HCT116 (cell line): ENCODE results near the gene MAN1A1. TPM values are rescaled to one million over a fixed set of nuclear protein-coding genes. Genes with fewer than 3 reads are reported as not detected.

Experiments
- ATAC-seq: fragments of 200-7000 bp; cut with Tn5 transposase; 2 replicates; pipeline ENCODE4 v1.9.1; 2020; ENCODE audit warnings: mild to moderate bottlenecking, moderate library complexity
- BruUV-seq: library from RNA; stranded (reverse); fragments of 400-500 nt; replicated peaks from 2 replicates; lab custom pipeline; 2021; lab: Mats Ljungman, UMichigan
- CTCF ChIA-PET: fragments of 300-600 bp; sonication (Branson Sonifier 250); formaldehyde crosslinking; loops from one replicate; lab custom pipeline; 2021; ENCODE audit warnings: antibody characterized with exemption; lab: Charles Lee
- POLR2A ChIA-PET: fragments of 300-600, 350-600 bp; sonication (Branson Sonifier 250); formaldehyde crosslinking; loops from one replicate; lab custom pipeline; 2021; ENCODE audit warnings: antibody characterized with exemption; lab: Charles Lee
- RAD21 ChIA-PET, 2 experiments: fragments of 300-600 bp; sonication (Branson Sonifier 250); formaldehyde crosslinking; loops; one replicate each; lab custom pipeline; 2023; ENCODE audit warnings: low total read pairs in 2 of 2; ENCODE audit not compliant: uncharacterized antibody in 2 of 2, unreplicated experiment in 2 of 2, low non-redundant PET in 1 of 2; lab: Charles Lee
- DNase-seq: peaks from one replicate; pipeline ENCODE4 v3.0.0-alpha.2; 2010; ENCODE audit warnings: low read depth, low spot score
- H2AFZ ChIP-seq: fragments of 200-600 bp; shearing (Covaris generic), sonication (generic); 2 replicates; pipeline ENCODE4 v1.6.1; 2017; ENCODE audit warnings: low read depth, mixed run types, mixed read lengths, antibody characterized with exemption, low read length; ENCODE audit not compliant: poor library complexity, severe bottlenecking
- H3K27ac ChIP-seq: 2 replicates; pipeline ENCODE4 v1.5.1; 2012; ENCODE audit warnings: low read depth, low read length
- H3K27me3 ChIP-seq: fragments of 200-600 bp; sonication (generic); 2 replicates; pipeline ENCODE4 v1.6.1; 2016; ENCODE audit warnings: mixed run types, low read length, mixed read lengths; ENCODE audit not compliant: insufficient read depth
- H3K36me3 ChIP-seq, 2 experiments: fragments of 200-500 bp in 1 of 2; fragments of 200-600 bp in 1 of 2; sonication (Bioruptor generic) in 1 of 2; sonication (generic) in 1 of 2; 2 replicates each; pipeline versions ENCODE4 v1.5.1 to v1.6.1; 2014 to 2016; ENCODE audit warnings: low read length in 2 of 2, inconsistent platforms in 1 of 2, mixed read lengths in 1 of 2, mixed run types in 1 of 2; ENCODE audit not compliant: insufficient read depth in 2 of 2, control insufficient read depth in 1 of 2
- H3K4me1 ChIP-seq, 2 experiments: fragments of 200-600 bp in 1 of 2; sonication (generic) in 1 of 2; 2 replicates each; pipeline versions ENCODE4 v1.5.1 to v1.6.1; 2012 to 2017; ENCODE audit warnings: low read length in 2 of 2, inconsistent platforms in 1 of 2, mild to moderate bottlenecking in 1 of 2, mixed read lengths in 1 of 2, mixed run types in 1 of 2, moderate library complexity in 1 of 2; ENCODE audit not compliant: insufficient read depth in 2 of 2, control insufficient read depth in 1 of 2
- H3K4me2 ChIP-seq: fragments of 200-600 bp; sonication (generic); 2 replicates; pipeline ENCODE4 v1.6.1; 2017; ENCODE audit warnings: mixed run types, low read length, mixed read lengths
- H3K4me3 ChIP-seq, 2 experiments: fragments of 200-600 bp in 1 of 2; sonication (generic) in 1 of 2; replicated peaks in 1 of 2; 2 replicates each; pipeline ENCODE4 v1.5.1; 2011 to 2016; ENCODE audit warnings: low read length in 2 of 2, control low read depth in 1 of 2, low read depth in 1 of 2, mild to moderate bottlenecking in 1 of 2, mixed read lengths in 1 of 2, mixed run types in 1 of 2
- H3K79me2 ChIP-seq: fragments of 200-600 bp; sonication (generic); 2 replicates; pipeline ENCODE4 v1.6.1; 2017; ENCODE audit warnings: mild to moderate bottlenecking, mixed run types, low read length, moderate library complexity, mixed read lengths; ENCODE audit not compliant: insufficient read depth
- H3K9ac ChIP-seq: fragments of 200-600 bp; sonication (generic); 2 replicates; pipeline ENCODE4 v1.6.1; 2016; ENCODE audit warnings: low read length, mixed read lengths
- H3K9me2 ChIP-seq: fragments of 200-600 bp; sonication (generic), shearing (Covaris generic); 2 replicates; pipeline ENCODE4 v1.6.1; 2017; ENCODE audit warnings: mixed run types, mild to moderate bottlenecking, moderate library complexity; ENCODE audit not compliant: insufficient read depth
- H3K9me3 ChIP-seq, 2 experiments: fragments of 200-500 bp in 1 of 2; fragments of 200-600 bp in 1 of 2; sonication (Bioruptor generic) in 1 of 2; sonication (generic) in 1 of 2; 2 replicates each; pipeline ENCODE4 v1.6.1; 2014 to 2017; ENCODE audit warnings: low read length in 2 of 2, mixed read lengths in 2 of 2, inconsistent platforms in 1 of 2, low read depth in 1 of 2, mild to moderate bottlenecking in 1 of 2, mixed run types in 1 of 2, moderate library complexity in 1 of 2; ENCODE audit not compliant: control insufficient read depth in 1 of 2, insufficient read depth in 1 of 2
- H4K20me1 ChIP-seq: fragments of 200-600 bp; sonication (generic), shearing (Covaris generic); 2 replicates; pipeline ENCODE4 v1.6.1; 2017; ENCODE audit warnings: mixed run types, mild to moderate bottlenecking, moderate library complexity; ENCODE audit not compliant: insufficient read depth
- CBX3 ChIP-seq: IDR thresholded peaks from 2 replicates; pipeline ENCODE4 v1.6.1; 2012; ENCODE audit warnings: low read depth
- EGR1 ChIP-seq: IDR thresholded peaks from 2 replicates; pipeline ENCODE4 v1.6.1; 2012; ENCODE audit warnings: low read depth
- ELF1 ChIP-seq: IDR thresholded peaks from 2 replicates; pipeline ENCODE4 v1.6.1; 2012; ENCODE audit warnings: low read depth, borderline replicate concordance
- EZH2 ChIP-seq: fragments of 200-600 bp; sonication (generic); IDR thresholded peaks from 2 replicates; pipeline ENCODE4 v1.6.1; 2017; ENCODE audit warnings: antibody characterized with exemption, mixed run types
- JUND ChIP-seq: IDR thresholded peaks from 2 replicates; pipeline ENCODE4 v1.6.1; 2012
- POLR2A ChIP-seq: IDR thresholded peaks from 2 replicates; pipeline ENCODE4 v1.7.0; 2011; ENCODE audit warnings: borderline replicate concordance; ENCODE audit not compliant: insufficient read depth, insufficient read length; ENCODE audit errors: extremely low read depth
- POLR2AphosphoS5 ChIP-seq: IDR thresholded peaks from 2 replicates; pipeline ENCODE4 v1.6.1; 2011; ENCODE audit warnings: mild to moderate bottlenecking, low read depth, low read length, moderate library complexity
- RAD21 ChIP-seq: IDR thresholded peaks from 2 replicates; pipeline ENCODE4 v1.6.1; 2012; ENCODE audit warnings: low read depth, mild to moderate bottlenecking
- SIN3A ChIP-seq: IDR thresholded peaks from 2 replicates; pipeline ENCODE4 v1.6.1; 2012; ENCODE audit warnings: low read depth
- SRF ChIP-seq: IDR thresholded peaks from 2 replicates; pipeline ENCODE4 v1.6.1; 2012; ENCODE audit warnings: low read depth
- ZFX ChIP-seq: fragments of 450-650 bp; IDR thresholded peaks from 2 replicates; pipeline ENCODE4 v1.6.1; 2017
- intact Hi-C: fragments of 100-400 bp; cut with micrococcal nuclease; formaldehyde crosslinking; loops from 2 replicates; pipeline ENCODE4 v1.10.0; 2022
- total RNA-seq: library from RNA; stranded (reverse); gene quantifications from one replicate; pipeline ENCODE4 v1.2.1, GENCODE V29; 2021; ENCODE audit not compliant: unreplicated experiment
- TF ChIP-seq, protein P1 (sequence below): IDR thresholded peaks from 2 replicates; pipeline ENCODE4 v1.6.1; 2012
- TF ChIP-seq, protein P2 (sequence below), 3 experiments: fragments of 200-600 bp in 1 of 3; sonication (generic) in 1 of 3; IDR thresholded peaks in 2 of 3; conservative IDR thresholded peaks in 1 of 3; 2 replicates each; pipeline ENCODE4 v1.5.1; 2012 to 2017; ENCODE audit warnings: low read depth in 2 of 3, low read length in 2 of 3, antibody characterized with exemption in 1 of 3, borderline replicate concordance in 1 of 3, control low read depth in 1 of 3, mild to moderate bottlenecking in 1 of 3, mixed read lengths in 1 of 3, mixed run types in 1 of 3, moderate library complexity in 1 of 3; ENCODE audit not compliant: insufficient read depth in 1 of 3
- TF ChIP-seq, protein P3 (sequence below): IDR thresholded peaks from 2 replicates; pipeline ENCODE4 v1.6.1; 2012

MAN1A1 gene
- total RNA-seq, 1 experiment from 2014 or later: 46.0 TPM

DNA sequence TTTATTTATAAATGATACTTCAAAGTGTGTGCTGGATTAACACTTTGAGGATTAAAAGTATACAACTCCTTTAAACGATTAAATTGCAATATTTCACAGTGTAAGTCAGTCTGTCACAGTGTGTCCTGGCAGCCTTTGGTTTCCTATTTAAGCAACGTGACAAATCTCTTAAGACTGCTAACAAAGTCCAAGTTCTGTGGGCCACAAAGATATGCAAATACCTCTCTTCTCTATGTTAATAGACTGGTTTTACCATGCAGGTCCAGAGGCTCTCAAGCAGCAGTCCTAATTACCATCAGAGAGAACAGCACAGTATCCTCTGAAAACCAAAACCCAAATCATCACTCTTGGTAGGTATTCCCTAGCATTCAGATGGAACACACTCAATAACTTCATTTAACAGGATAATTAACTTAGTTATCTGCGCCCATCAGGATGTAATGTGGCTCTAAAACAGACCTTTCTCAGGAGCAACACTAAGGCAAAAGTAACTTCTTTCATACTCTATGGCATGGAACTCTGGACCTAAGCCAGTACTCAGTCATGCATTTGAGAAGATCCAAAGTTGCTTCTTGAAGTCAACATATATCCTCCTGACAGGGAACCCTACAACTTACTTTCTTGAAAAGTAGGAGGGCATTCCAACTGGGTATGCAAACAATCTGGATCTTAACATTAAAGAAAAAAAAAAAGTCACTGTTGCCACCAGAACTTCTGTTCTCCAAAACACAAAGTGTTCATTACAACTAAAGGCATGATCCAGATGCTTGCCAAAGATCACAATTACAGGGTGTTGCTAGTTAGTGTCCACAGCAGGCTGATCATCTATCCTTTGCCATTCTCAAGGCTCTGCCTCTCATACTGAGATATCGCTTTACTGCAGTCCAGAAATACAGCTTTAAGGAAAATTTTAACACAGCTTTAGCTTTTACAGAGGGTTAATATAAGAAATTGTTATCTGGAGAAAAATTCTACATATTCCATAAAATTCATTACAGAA, 53.2 kb downstream of the MAN1A1 start:
- RAD21 ChIA-PET: no interaction called here
- no peaks in the 10 kb centered on the region for H3K9me3 ChIP-seq
- intact Hi-C loops: no loop called here
- no peak overlapping the region for H3K9ac ChIP-seq
- no peak overlapping the region for H2AFZ ChIP-seq
- no peaks in the 10 kb centered on the region for H3K27me3 ChIP-seq
- no peak overlapping the region for H3K4me3 ChIP-seq
- H3K79me2 ChIP-seq: no peaks in the 10 kb centered on the region
- POLR2A ChIA-PET: no interaction called here
- H3K9me2 ChIP-seq: no peaks in the 10 kb centered on the region; the same call in 1 of the 2 replicates
- CTCF ChIA-PET: no interaction called here
- no peaks in the 10 kb centered on the region for H4K20me1 ChIP-seq
- H3K4me1 ChIP-seq: no peaks in the 10 kb centered on the region
- ATAC-seq: no peak
- no peak for DNase-seq
- H3K4me2 ChIP-seq: no peak overlapping the region
- BruUV-seq: no TSS peak
- TF ChIP-seq, protein P1, sequence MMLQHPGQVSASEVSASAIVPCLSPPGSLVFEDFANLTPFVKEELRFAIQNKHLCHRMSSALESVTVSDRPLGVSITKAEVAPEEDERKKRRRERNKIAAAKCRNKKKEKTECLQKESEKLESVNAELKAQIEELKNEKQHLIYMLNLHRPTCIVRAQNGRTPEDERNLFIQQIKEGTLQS: no peak
- TF ChIP-seq, protein P2, sequence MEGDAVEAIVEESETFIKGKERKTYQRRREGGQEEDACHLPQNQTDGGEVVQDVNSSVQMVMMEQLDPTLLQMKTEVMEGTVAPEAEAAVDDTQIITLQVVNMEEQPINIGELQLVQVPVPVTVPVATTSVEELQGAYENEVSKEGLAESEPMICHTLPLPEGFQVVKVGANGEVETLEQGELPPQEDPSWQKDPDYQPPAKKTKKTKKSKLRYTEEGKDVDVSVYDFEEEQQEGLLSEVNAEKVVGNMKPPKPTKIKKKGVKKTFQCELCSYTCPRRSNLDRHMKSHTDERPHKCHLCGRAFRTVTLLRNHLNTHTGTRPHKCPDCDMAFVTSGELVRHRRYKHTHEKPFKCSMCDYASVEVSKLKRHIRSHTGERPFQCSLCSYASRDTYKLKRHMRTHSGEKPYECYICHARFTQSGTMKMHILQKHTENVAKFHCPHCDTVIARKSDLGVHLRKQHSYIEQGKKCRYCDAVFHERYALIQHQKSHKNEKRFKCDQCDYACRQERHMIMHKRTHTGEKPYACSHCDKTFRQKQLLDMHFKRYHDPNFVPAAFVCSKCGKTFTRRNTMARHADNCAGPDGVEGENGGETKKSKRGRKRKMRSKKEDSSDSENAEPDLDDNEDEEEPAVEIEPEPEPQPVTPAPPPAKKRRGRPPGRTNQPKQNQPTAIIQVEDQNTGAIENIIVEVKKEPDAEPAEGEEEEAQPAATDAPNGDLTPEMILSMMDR (IDR thresholded peaks at IDR 0.05 in 2 of 3, conservative IDR thresholded peaks at IDR 0.05 in 1 of 3; ENCODE audit: borderline replicate concordance in 1 of 3, insufficient read depth in 1 of 3, low read depth in 2 of 3, low read length in 2 of 3): no peak
- no peak for TF ChIP-seq EZH2
- TF ChIP-seq SIN3A: no peak
- TF ChIP-seq POLR2AphosphoS5: no peak
- TF ChIP-seq JUND: no peak
- TF ChIP-seq SRF: no peak
- no peak for TF ChIP-seq POLR2A
- TF ChIP-seq CBX3: no peak
- TF ChIP-seq, protein P3, sequence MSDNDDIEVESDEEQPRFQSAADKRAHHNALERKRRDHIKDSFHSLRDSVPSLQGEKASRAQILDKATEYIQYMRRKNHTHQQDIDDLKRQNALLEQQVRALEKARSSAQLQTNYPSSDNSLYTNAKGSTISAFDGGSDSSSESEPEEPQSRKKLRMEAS: no peak
- no peak for TF ChIP-seq RAD21
- no peak for TF ChIP-seq EGR1
- no peak for TF ChIP-seq ZFX
- TF ChIP-seq ELF1: no peak
- peaks cover under 1 to 15% of the 10 kb centered on the region in 2 experiments; a peak in 2 of 4 replicates for H3K36me3 ChIP-seq
- H3K27ac ChIP-seq: no peak overlapping the region
